NCI-H1092 (cell line): ENCODE results near the gene EHF.
A peak's percentile ranks its signal among the peaks of the same experiment; 100 is the strongest.

Source experiments
- DNase-seq: peaks from one replicate; lab custom pipeline; 2025; lab: John Stamatoyannopoulos, UW

The EHF gene

DNA sequence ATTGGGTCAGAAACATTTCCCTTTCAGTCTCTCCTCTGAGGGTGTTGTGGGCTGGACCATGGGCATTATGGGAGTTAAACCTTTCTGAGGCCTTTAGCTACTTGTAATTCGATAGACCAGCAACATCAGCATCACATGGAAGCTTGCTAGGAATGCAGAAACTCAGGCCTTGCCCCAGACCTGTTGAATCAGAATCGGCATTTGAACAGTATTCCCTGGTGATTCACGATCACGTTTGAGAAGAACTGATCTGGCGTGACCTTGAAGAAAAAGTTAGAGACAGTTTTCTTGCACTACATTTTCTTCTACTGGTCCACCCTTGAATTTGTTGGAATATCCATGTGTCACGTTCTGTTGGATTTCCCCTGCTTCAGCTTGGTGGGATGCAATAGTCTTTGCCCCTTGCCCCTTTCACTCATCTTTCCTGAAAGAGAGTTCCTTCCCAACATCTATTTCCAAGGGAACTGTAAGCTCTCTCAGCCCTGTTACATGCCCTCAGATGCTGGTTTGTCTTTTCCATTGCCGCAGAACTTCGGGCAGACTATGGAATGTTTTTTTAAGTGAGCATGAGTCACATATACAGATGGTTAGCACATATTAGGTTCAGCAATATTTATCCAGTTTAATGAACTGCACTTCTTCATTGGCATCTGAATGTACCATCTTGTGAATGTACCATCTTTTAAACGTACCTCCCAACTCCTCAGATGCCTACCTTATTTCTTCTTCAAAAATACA is 23.9 kb downstream of the EHF start:
- DNase-seq = no peak

DNA sequence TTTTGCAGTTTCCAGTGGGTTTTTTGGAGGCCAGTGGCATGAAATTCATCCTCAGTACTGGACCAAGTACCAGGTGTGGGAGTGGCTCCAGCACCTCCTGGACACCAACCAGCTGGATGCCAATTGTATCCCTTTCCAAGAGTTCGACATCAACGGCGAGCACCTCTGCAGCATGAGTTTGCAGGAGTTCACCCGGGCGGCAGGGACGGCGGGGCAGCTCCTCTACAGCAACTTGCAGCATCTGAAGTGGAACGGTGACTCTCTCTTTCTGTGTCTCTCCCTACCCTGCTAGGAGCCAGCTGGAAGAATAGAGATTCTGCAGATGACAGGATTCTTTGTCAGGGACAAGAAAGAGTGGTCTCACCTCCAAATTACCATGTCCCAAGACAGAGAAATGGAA is 25.5 kb downstream of the EHF start:
- no peak for DNase-seq

DNA sequence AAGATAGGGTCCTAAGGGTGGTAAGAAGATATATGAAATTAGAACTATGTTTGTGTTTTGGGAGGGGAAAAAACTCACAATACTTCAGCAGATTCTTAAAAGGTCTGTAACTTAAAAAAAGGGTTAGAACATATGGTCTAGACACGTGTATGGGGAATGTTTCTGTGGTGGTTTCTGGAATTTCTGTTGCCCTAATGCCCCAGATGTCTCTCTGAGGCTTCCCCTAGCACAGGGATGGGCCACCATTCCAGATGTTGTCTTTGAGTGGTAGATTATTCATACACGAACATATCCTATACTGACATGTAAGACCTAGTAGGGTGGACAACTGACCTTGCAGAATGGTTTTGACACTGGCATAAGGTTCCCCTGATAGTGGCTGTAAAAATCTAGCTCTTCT is 26.2 kb downstream of the EHF start:
- DNase-seq = no peak

DNA sequence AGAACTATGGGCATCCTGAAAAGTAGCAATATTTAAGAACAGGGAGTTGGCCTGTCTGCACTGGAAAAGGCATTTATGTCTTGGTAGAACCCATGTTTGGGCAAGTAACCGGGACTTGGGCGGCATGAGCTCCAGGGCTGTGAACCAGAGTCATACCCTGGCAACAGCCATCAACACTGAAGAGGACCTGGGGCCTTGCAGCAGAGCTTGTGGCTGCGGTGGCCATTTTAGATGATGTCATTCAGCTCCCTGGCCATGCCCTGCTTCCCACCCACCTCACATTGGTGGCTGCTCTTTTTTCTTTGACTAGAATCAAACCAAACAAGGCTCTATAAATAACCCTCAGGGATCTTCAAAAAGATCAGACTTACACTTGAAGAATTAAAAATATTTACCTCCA is 26.6 kb downstream of the EHF start:
- DNase-seq = no peak

DNA sequence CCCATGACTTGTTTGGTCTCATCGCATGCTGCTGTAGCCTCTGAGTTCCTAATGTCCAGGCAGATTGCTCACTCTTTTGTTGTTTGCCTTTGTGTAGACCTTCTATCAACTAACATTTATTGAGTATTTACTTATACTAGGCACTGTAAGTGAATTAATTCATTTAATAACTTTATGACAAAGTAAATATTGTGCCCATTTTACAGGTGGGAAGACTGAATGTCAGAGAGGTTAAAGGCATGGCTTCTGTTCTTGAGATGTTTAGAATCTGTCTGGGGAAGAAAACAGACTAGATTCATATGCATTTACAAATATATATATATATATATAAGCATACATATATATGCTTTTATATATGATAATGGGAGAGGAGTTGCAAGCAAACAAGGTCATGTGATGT is 27.1 kb downstream of the EHF start:
- no peak for DNase-seq

DNA sequence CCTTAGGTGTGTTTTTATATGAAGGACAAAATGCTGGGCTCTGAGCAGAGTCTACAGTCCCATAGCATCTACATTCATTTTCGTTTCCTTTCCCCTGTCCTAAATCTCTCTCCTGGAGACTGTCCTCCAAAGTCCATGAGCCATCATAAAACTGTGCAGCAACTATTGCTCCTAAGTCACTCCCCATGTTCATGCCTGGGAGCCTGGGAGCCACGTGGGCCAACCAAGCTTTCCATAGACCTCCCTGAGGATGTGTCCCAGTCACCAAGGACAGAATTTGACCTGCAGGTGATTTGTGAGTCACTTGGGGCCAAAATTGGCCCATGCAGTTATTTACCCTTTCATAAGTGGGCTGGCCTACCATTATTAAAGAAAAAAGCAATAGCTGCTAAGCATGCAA is 28.7 kb downstream of the EHF start:
- DNase-seq = no peak

DNA sequence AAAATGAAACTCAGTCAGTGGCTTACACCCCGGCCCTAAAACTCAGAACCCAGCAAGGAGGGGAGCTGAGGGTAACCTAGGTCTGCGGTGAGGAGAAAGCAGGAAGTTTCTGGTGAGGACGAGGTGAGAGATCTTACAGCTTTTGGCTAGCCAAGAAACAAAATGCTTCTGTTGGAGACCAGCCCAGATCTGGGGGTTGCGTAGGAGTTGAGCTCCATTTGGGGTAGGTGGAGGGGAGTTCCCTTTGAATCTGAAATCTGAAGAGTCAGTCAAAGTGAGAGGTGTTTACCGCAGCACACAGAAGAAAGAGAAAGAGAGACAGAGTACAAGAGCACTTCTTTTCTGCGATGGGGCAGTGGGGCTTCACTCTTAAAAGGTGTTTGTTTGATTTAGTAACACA is 29.6 kb downstream of the EHF start:
- DNase-seq = no peak

DNA sequence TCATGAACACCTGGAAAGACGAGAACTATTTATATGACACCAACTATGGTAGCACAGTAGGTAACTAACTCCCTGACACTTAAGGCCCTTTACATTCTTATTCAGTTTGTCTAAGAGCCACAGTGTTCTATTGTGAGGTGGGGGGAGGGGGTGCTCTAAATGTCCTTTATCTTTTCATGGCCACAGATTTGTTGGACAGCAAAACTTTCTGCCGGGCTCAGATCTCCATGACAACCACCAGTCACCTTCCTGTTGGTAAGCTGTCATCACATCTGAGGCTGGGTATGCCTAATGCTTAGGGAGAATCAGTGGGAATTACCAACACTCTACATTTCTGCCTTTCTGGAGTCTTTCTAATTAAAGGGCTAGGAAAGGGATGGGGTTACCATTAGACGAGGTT is 30.7 kb downstream of the EHF start:
- no peak for DNase-seq

DNA sequence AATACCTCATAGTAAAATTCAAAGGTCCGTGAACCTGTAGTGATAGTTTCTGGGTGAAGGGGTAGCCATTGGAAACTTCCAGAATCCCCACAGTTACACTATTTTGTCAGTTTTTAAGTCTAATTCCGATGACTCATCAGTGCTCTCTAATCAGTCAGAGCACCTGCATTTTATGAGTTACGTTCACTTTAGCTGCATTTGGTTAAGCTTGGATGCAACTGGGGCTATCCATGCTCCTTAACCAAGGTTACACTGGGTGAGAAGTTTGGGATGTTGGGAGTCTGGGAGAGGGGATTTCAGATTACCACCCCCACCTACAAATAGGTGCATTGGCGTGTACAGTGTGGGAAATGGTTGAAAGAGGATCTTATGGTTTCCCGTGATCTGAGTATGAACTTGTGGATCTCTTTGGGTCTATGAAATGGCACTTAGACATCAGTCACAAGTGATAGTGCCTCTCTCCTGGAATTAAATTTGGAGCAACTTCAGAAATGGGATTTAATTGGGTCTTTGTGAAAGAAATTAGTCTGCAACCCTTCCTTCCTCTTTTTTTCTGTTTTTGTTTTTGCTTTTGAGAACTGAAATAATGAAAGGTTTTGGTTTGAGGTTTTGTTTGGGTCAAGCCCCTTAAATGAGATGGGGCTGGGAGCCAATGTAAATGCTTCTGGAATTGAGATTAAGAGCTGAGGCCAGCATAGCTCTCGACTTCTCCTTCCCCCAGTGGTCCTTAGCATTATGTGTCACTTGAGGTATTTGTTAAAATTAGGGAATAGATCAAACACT is 31.5 kb downstream of the EHF start:
- DNase-seq = no peak

DNA sequence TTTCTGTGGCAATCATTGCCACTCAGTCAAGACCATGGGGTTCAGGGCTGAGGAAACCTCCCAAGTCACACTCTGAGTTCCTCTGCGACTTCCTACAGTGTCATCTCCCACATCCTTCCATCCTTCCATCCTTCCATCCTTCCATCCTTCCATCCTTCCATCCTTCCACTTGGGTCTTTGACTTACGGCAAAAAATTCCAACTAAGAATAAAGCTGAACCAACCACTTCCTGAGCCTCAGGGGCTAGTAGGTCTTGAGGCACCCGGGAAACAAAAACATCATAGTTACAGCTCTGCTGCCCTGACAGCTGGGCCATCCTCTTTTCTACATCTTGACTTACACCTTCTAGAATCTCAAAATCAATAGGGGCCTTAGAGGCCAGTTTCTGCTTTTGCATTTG is 32.1 kb downstream of the EHF start:
- DNase-seq = no peak

DNA sequence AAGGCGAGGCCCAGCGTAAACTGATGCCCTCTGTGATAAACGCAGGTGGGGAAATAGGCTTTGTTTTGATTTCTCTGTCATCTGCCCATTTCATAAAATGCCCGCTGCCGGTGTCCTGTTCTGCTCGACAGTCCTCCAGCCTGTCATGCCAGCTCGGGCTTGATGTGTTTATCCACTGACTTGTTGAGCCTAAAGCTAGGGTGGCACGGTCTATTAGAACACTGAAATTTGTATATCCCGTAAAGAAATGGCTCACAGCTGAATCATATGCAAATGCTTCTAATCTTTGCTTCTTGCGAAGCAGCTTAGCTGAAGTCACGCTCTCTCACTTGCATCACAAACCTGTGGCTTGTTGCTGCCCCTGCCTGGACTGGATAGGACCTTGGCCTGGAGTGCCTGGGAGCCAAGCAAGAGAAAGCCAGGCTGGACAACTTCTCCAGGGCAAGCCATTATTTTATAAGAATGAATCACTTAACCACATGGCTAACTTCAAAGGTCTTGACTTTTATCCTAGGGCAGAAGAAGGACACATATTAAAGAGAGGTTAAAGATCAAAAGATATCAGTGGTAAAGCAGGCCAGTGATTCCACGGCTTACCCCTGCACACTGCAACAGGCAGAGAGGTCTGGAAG is 33.1 kb downstream of the EHF start:
- DNase-seq = no peak

DNA sequence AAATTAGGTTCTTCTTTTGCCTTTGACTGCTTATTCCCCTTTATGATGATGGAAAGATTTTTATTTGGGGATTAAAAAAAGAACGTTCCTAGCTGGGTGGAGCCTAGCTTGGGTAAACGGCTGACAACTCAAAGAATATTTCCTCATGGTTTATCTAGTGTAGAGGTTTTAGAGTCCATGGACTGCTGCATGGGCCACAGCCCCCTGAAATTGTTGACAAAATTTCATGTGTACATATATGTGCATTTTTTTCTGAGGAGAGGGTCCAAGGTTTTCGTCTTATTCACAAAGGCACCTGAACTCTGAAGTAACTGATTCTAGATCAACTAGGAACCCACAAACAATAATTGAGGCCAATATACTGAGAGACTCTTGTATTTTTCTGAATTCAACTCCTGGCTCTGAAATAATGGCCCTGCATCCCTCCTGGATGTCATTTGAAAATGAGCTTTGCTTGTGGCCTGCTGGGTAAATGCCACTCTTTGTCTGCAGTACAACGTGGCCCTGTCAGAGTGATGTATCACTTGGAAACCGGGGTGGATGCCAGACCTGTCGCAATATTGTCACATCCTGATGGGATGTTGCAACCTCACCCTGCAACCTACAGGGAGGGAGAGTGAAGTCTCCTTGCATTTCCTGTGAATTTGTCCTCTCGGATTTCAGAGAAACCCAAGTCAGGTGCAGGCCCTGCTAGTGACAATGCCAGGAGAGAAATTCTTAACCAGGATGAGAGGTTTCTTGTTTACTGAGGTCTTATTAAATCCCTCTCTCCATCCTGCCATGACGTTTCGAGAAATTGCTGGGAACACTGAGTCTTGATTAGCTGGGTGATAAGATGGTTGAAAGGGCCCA is 33.8 kb downstream of the EHF start:
- DNase-seq = no peak

DNA sequence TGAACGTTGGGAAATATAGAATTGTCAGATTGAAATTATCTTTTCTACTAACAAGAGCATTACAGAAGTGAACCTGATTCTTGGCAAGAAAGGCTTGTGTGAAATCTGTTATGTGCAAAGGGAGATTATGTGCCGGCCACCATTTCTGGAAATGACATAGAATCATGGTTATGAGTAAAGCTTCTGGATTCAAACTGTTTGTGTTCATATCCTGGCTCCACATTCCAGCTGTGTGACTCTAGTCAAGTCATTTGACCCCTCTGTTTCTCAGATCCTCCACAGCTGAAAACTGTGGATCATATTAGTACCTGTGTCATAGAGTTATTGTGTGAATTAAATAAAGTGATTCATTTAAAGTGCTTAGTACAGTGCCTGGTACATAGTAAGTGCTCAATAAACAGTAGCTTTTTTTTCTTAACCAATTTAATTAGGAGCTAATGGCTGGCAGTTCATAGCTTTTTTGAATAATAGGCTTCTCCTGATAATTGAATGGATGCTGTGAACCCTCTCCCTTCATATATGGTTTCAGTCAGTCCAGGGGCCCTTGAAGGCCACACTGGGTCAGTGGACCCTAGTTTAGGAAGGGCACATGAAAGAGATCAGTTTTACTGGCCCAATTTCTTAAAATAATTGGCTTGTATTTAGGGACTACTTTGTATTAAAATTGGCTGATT is 34.6 kb downstream of the EHF start:
- DNase-seq = no peak

DNA sequence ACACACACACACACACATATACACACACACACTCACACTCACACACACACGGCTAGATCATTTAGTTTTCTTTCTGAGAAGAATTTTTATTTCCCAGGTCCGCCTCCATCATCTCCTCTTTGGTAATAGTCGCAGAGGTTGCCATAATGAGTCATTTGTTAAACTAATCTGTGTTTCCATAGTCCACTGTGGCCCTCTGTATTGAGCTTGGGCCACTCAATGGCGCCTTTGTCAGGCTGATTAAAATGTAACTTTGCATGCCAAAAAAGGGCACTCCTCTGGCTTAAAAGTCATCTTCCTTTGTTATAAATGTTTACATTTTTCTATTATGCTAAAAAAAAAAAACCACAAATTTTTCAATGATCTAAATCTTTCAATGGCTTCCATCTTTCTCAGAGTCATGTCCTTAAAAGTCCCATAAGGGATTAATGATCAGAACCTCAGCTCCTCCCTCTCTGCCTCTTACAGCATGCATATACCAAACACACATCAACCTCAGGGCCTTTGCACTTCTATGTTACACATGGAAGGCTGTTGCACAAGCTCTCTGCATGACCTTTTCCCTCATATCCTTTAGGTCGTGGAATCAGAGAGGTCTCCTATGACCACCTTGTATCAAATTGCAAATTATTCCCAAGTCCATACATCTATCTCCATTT is 35.3 kb downstream of the EHF start:
- DNase-seq = no peak

DNA sequence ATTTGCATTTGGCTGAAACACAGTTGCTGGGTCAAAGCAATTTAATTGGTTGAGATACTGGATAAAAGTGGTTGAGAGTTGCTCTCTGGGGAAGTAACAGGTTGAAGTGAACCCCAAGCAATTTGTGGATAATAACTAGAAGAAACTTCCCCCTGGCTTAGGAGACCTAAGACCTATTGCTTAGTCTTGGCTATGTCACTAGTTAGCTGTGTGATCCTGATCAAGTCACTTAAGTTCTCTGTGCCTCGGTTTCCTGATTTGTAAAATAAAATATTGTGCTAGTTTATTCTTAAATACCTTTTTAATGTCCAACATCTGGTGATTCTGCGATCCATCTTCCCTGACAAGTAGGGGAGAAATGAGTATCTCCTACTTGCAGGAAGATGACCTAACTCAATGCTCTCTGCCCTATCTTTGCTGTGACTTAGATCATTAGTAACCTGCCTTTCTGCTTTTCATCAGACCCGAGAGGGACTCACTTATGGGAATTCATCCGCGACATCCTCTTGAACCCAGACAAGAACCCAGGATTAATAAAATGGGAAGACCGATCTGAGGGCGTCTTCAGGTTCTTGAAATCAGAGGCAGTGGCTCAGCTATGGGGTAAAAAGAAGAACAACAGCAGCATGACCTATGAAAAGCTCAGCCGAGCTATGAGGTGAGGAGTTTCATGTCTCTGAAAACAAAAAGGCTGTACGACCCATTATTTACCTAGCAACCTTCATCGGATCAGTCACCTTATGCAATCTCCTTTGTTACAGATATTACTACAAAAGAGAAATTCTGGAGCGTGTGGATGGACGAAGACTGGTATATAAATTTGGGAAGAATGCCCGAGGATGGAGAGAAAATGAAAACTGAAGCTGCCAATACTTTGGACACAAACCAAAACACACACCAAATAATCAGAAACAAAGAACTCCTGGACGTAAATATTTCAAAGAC is 37.5 kb downstream of the EHF start:
- no peak for DNase-seq

DNA sequence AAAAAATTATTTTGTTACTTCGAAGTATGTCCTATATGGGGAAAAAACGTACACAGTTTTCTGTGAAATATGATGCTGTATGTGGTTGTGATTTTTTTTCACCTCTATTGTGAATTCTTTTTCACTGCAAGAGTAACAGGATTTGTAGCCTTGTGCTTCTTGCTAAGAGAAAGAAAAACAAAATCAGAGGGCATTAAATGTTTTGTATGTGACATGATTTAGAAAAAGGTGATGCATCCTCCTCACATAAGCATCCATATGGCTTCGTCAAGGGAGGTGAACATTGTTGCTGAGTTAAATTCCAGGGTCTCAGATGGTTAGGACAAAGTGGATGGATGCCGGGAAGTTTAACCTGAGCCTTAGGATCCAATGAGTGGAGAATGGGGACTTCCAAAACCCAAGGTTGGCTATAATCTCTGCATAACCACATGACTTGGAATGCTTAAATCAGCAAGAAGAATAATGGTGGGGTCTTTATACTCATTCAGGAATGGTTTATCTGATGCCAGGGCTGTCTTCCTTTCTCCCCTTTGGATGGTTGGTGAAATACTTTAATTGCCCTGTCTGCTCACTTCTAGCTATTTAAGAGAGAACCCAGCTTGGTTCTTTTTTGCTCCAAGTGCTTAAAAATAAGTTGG is 38.3 kb downstream of the EHF start:
- DNase-seq = no peak

DNA sequence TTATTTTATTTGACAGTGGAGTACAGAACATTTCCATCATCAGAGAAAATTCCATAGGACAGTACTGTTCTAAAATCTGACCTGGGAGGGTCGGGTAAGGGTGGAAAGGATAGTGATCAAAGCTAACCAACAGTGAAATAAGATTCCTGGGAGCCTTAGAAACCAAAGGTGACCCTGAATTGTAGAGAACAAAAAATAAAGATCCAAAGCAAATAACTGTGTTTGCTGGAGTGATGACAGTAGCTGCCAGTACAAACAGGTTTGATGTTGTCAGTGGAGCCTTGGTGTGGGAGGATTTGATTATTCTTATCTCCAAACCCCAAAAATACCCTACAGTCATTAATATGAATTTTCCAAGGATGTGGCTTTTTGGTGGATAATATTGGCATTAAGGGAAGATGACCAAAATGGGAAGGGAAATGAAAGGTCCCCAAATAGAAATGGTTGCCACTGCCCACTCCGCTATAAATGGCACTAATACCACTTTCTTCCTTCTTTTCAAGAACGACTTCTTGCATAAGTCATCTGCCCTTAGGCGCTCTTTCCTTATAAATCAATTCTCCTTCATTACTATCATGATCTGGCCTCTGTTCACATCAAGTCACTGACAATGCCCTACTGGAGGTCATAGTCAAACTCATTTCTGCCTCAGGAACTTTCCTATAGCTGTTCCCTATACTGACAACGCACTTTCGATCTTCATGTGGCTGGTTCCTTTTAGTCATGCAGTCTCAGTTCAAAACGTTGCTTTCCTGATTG is 44.4 kb downstream of the EHF start:
- DNase-seq = no peak

DNA sequence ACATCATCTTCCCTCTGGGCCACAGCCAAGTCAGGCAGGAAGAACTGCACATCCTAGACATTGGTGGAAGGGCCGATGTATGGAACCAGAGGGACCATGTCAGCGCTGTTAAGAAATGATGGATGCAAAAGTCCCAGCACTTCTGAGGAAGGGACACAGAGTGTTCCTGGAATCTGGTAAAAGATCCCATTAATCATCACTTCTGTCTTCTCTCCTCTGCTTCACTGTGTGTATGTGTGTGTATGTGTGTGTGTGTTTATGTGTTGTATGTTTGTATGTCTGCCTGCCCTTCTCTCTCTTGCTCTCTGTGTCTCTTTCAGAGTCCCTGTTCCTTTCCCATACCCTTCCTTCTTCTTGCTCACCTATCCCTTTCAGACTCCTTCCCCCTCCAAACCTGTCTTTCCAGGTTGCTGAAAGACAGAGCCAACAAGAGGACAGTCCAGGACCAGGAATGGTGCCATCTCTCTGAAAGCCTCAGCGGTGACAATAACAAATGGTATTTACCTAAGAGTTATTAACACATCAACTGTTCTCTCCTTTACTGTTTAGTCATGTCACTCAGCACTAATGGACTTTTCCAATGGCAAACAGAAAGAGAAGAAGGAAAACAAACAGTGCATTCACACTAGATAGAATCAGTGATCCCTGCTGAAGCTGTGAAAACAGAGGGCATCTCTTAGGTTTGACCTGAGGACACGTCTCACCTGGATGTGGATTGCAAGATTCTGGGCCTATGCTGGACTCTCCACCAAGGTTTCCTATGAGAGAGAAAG is 47.1 kb downstream of the EHF start:
- peak; percentile 17 for DNase-seq
